ENCODE data around the gene NACC1.

Gene NACC1

DNA sequence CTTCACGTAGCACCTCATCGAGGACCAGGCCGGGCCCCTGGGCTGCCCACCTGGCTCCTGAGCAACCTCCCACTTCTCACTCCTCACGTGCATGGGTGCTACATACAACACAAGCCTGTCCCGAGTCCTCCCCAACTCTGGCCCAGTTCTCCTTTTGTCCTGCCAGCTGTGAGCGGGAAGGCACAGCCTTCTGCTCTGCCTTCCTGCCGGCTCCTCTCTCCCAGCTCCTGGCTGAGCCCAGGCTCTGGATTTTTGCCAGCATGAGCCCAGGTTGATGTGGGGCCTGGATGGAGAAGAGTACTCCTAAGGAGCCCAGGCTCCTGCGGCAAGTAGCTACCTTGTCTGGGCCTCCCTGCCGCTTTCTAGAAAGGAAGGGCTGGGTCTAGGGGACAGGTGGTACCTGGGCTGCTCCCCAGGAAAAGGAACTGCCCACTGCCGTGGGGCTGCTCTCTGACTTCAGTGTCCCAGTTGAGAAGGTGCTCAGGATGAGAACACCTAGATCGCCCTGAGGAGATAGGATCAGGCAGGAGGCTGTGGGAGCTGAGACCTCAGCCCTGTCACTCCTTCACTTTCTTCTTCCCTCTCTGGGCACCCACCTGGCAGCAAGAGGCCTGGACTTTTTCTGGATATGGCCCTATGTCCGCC is 39.0 kb upstream of the NACC1 start:
- CTCF ChIA-PET = interaction anchor here (0.6 to 1.8 kb wide), 3 partner anchors 18 to 360 kb away, joined by 3 to 8 read pairs (median 4); no protein-coding TSS in a partner anchor
- POLR2A ChIA-PET (ENCODE audit: low non-redundant PET) = no interaction called here

DNA sequence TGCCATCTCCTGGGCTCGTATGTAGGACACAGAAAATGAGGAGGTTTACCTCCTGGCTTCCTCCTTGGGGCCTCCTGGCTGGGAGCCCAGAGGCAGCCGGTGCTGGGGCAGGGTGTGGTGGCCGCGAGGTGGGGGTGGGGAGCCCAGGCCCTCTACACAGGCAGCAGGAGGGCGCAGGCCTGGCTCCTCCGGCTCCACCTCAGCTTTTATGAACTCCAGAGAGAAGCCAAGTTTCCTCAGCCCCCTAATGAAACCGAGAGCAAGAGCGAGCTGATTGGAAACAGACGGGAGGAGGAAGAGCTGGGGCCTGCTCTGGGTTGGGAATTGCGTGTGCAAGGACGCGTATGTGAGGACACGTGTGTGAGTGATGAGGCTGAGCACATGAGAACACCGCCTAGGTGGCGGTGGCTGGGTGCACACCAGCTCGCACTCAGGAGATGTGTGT is 38.5 kb upstream of the NACC1 start:
- POLR2A ChIA-PET (ENCODE audit: low non-redundant PET) = no interaction called here
- DNase-seq (ENCODE audit: low spot score) = no peak
- TF ChIP-seq, protein P1, sequence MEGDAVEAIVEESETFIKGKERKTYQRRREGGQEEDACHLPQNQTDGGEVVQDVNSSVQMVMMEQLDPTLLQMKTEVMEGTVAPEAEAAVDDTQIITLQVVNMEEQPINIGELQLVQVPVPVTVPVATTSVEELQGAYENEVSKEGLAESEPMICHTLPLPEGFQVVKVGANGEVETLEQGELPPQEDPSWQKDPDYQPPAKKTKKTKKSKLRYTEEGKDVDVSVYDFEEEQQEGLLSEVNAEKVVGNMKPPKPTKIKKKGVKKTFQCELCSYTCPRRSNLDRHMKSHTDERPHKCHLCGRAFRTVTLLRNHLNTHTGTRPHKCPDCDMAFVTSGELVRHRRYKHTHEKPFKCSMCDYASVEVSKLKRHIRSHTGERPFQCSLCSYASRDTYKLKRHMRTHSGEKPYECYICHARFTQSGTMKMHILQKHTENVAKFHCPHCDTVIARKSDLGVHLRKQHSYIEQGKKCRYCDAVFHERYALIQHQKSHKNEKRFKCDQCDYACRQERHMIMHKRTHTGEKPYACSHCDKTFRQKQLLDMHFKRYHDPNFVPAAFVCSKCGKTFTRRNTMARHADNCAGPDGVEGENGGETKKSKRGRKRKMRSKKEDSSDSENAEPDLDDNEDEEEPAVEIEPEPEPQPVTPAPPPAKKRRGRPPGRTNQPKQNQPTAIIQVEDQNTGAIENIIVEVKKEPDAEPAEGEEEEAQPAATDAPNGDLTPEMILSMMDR (conservative IDR thresholded peaks at IDR 0.05; ENCODE audit: low read depth) = no peak
- peak overlapping the region; percentile 69 for H3K27ac ChIP-seq
- CTCF ChIA-PET = interaction anchor here (0.7 to 1.8 kb wide), 3 partner anchors 9 to 115 kb away, joined by 3 to 8 read pairs (median 4); no protein-coding TSS in a partner anchor

More for the DNA sequence above, 39.0 kb upstream of the NACC1 start:
- DNase-seq (ENCODE audit: low spot score) = no peak
- TF ChIP-seq, protein P1 (conservative IDR thresholded peaks at IDR 0.05; ENCODE audit: low read depth) = no peak
- peak overlapping the region; percentile 69 for H3K27ac ChIP-seq

- ChIA-PET CTCF (interaction anchor here (0.6 to 2.1 kb wide), 3 partner anchors 11 to 117 kb away, joined by 3 to 11 read pairs (median 5); no protein-coding TSS in a partner anchor), POLR2A (ENCODE audit: low non-redundant PET) (no interaction called here)
- TF ChIP-seq, protein P1 (conservative IDR thresholded peaks at IDR 0.05; ENCODE audit: low read depth) = no peak
- peak overlapping the region; percentile 36 for H3K27ac ChIP-seq
- no peak for DNase-seq (ENCODE audit: low spot score)
Measured at GRCh38 chr19:13082192-13083007, 35.7 kb upstream of the NACC1 start.

- TF ChIP-seq, protein P1 (conservative IDR thresholded peaks at IDR 0.05; ENCODE audit: low read depth) = no peak
- DNase-seq (ENCODE audit: low spot score) = no peak
- H3K27ac ChIP-seq = peak overlapping the region; percentile 36
- CTCF ChIA-PET = interaction anchor here (0.6 to 2.1 kb wide), 4 partner anchors 11 to 118 kb away, joined by 3 to 11 read pairs (median 4); no protein-coding TSS in a partner anchor
- POLR2A ChIA-PET (ENCODE audit: low non-redundant PET) = no interaction called here
Measured at GRCh38 chr19:13083008-13083404, 35.1 kb upstream of the NACC1 start.

GRCh38 chr19:13083627-13084026 is 34.4 kb upstream of the NACC1 start:
- POLR2A ChIA-PET (ENCODE audit: low non-redundant PET) = no interaction called here
- H3K27ac ChIP-seq = peak overlapping the region; percentile 36; the same call in 1 of the 2 replicates
- TF ChIP-seq, protein P1 (conservative IDR thresholded peaks at IDR 0.05; ENCODE audit: low read depth) = no peak
- CTCF ChIA-PET = interaction anchor here (0.6 to 2.1 kb wide), 4 partner anchors 9 to 106 kb away, joined by 3 to 11 read pairs (median 4); no protein-coding TSS in a partner anchor
- DNase-seq (ENCODE audit: low spot score) = no peak

DNA sequence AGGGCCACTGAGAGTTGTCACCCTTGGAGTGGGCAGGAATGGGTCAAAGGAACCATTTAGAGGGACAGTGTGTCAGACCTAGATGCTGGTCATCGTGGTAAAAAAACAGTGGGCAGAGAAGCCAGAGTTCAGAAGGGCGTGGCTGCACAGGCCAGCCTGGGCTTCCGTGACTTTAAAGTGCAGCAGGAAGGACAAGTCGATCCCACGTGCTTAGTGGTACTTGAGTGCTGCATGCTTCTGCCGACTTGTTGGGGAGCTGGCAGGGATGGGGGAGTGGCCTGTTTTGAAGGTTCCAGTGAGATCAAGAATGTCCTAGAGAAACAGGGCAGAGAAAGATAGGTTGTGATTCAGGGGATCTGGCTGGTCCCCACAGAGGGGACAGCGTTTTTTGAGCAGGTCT is 32.4 kb upstream of the NACC1 start:
- ChIA-PET CTCF (interaction anchor here (0.7 to 1.7 kb wide), 2 partner anchors 108 to 934 kb away, joined by 3 to 5 read pairs; no protein-coding TSS in a partner anchor), POLR2A (ENCODE audit: low non-redundant PET) (no interaction called here)
- H3K27ac ChIP-seq = peak overlapping the region; percentile 26
- DNase-seq (ENCODE audit: low spot score) = no peak
- TF ChIP-seq, protein P1 (conservative IDR thresholded peaks at IDR 0.05; ENCODE audit: low read depth) = no peak

All from RWPE1 (cell line).